Calu3 (cell line): ENCODE results near the gene CDK2AP2. TPM values are rescaled to one million over a fixed set of nuclear protein-coding genes. Genes with fewer than 3 reads are reported as not detected.
"Not testable (repeated sequence)": the region's sequence is repeated elsewhere in the genome, so short reads cannot be mapped to it uniquely, and the experiment has no call there.

Source experiments
- Bru-seq: library from RNA; stranded (reverse); fragments of 400-500 nt; gene quantifications from one replicate; lab custom pipeline; 2021; lab: Mats Ljungman, UMichigan
- BruChase-seq, 2 experiments: library from RNA; stranded (reverse); fragments of 400-500 nt; gene quantifications; one replicate each; lab custom pipeline; 2021; lab: Mats Ljungman, UMichigan
- BruUV-seq: library from RNA; stranded (reverse); fragments of 400-500 nt; replicated peaks from 2 replicates; lab custom pipeline; 2021; lab: Mats Ljungman, UMichigan
- CTCF ChIA-PET: fragments of 300-600 bp; sonication (Branson Sonifier 250); formaldehyde crosslinking; loops from one replicate; lab custom pipeline; 2022; ENCODE audit warnings: antibody characterized with exemption; lab: Charles Lee
- DNase-seq: peaks from one replicate; pipeline ENCODE4 v3.0.0; 2022
- H3K27ac Mint-ChIP-seq: one replicate; pipeline ENCODE4 v1.8.0; 2022; ENCODE audit warnings: mixed read lengths; ENCODE audit not compliant: unreplicated experiment
- H3K27me3 Mint-ChIP-seq: one replicate; pipeline ENCODE4 v1.8.0; 2022; ENCODE audit warnings: mixed read lengths; ENCODE audit not compliant: unreplicated experiment
- H3K36me3 Mint-ChIP-seq: one replicate; pipeline ENCODE4 v1.8.0; 2022; ENCODE audit warnings: mild to moderate bottlenecking, moderate library complexity, mixed read lengths; ENCODE audit not compliant: insufficient read depth, unreplicated experiment
- H3K4me1 Mint-ChIP-seq: one replicate; pipeline ENCODE4 v1.8.0; 2022; ENCODE audit warnings: mild to moderate bottlenecking, low read depth, mixed read lengths; ENCODE audit not compliant: unreplicated experiment
- H3K4me3 Mint-ChIP-seq: one replicate; pipeline ENCODE4 v1.8.0; 2022; ENCODE audit warnings: mild to moderate bottlenecking, low read depth, moderate library complexity, mixed read lengths; ENCODE audit not compliant: unreplicated experiment
- H3K9me3 Mint-ChIP-seq: one replicate; pipeline ENCODE4 v1.8.0; 2022; ENCODE audit warnings: low read depth, mixed read lengths; ENCODE audit not compliant: unreplicated experiment
- intact Hi-C: fragments of 100-400 bp; cut with micrococcal nuclease; formaldehyde crosslinking; loops from one replicate; pipeline ENCODE4 v1.10.0; 2022; ENCODE audit not compliant: unreplicated experiment
- long read RNA-seq: library from polyadenylated mRNA; stranded (forward); transcript quantifications from one replicate; pipeline ENCODE4 v2.0.0, GENCODE V29; 2022
- total RNA-seq: library from RNA; stranded (reverse); gene quantifications from 2 replicates; pipeline ENCODE4 v1.2.3, GENCODE V29; 2022
- TF ChIP-seq, protein P1 (sequence below): fragments of 200-600 bp; IDR thresholded peaks from one replicate; pipeline ENCODE4 v1.8.0; 2022; ENCODE audit warnings: antibody characterized with exemption; ENCODE audit not compliant: unreplicated experiment

The CDK2AP2 gene, protein sequence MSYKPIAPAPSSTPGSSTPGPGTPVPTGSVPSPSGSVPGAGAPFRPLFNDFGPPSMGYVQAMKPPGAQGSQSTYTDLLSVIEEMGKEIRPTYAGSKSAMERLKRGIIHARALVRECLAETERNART
- 59.7 and 64.7 TPM in 2 replicates for total RNA-seq
- percentile 60 among the genes with signal in this experiment for Bru-seq, nascent RNA
- BruChase-seq, experiment 1, labeled RNA remaining after a 6-hour chase: percentile 92 among the genes with signal in this experiment
- percentile 81 among the genes with signal in this experiment for BruChase-seq, experiment 2, labeled RNA remaining after a 2-hour chase
- long read RNA-seq, transcript CDK2AP2-201 (4 exons, 1,378 nt): major isoform, 135 of 188 reads
- long read RNA-seq, transcript CDK2AP2-203 (2 exons, 772 nt): minor isoform, 6 of 188 reads
- long read RNA-seq, transcript CDK2AP2-204 (4 exons, 923 nt): minor isoform, 18 of 188 reads
- long read RNA-seq, transcript CDK2AP2-202 (3 exons, 1,692 nt): minor isoform, 17 of 188 reads
- long read RNA-seq, partial matches to known transcripts: 2 of 188 reads
- long read RNA-seq, other reads (novel, unspliced or antisense): 7 of 188 reads

DNA sequence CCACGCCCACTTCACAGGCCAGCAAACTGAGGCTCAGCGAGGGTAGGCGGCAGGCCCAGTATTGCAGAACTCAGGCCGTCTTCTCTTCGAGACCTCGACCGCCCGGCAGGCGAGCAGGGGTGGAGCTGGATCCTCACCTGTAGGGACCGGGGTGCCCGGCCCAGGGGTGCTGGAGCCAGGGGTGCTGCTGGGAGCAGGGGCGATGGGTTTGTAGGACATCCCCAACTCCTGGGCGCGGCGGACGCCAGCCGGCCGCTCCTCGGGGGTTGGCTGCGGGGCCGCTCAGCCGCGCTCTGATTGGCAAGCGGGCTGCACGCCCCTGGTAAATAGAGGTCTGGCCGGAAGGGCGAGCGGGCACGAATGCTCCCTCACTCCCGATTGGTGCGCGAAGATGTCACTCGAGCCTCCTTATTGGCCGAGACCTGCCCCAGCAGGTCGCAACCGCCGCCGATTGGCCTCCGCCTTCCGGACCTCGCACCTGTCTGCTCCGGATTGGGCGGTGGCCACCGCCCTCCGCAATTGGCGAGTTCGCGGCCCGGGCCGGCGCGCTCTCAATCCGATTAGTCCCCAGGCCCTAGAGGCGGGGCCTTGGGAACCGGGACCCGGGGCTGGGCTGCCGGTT lies at the start of gene CDK2AP2:
TSS of gene CDK2AP2 (minus strand) at position 299 of the 622 bp plus-strand sequence. CDS start at position 219, 80 bp downstream.
- peak; percentile 99 for DNase-seq
- peaks cover 31% of the 10 kb centered on the region for H3K4me1 Mint-ChIP-seq
- TF ChIP-seq, protein P1, sequence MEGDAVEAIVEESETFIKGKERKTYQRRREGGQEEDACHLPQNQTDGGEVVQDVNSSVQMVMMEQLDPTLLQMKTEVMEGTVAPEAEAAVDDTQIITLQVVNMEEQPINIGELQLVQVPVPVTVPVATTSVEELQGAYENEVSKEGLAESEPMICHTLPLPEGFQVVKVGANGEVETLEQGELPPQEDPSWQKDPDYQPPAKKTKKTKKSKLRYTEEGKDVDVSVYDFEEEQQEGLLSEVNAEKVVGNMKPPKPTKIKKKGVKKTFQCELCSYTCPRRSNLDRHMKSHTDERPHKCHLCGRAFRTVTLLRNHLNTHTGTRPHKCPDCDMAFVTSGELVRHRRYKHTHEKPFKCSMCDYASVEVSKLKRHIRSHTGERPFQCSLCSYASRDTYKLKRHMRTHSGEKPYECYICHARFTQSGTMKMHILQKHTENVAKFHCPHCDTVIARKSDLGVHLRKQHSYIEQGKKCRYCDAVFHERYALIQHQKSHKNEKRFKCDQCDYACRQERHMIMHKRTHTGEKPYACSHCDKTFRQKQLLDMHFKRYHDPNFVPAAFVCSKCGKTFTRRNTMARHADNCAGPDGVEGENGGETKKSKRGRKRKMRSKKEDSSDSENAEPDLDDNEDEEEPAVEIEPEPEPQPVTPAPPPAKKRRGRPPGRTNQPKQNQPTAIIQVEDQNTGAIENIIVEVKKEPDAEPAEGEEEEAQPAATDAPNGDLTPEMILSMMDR: no peak
- peak within 1 kb of the TSS; percentile 91 for H3K4me3 Mint-ChIP-seq
- peaks cover 13% of the 10 kb centered on the region for H3K27me3 Mint-ChIP-seq
- intact Hi-C loops: loop anchor here (2.0 to 10.0 kb wide), 3 partner anchors 75 to 153 kb away; partner anchors contain the start of genes GSTP1, POLD4 and RPS6KB2
- H3K27ac Mint-ChIP-seq: peak within 1 kb of the TSS; percentile 99
- no TSS peak for BruUV-seq
- peaks cover 66% of the 10 kb centered on the region for H3K36me3 Mint-ChIP-seq
- CTCF ChIA-PET: no interaction called here
- no peaks in the 10 kb centered on the region for H3K9me3 Mint-ChIP-seq

DNA sequence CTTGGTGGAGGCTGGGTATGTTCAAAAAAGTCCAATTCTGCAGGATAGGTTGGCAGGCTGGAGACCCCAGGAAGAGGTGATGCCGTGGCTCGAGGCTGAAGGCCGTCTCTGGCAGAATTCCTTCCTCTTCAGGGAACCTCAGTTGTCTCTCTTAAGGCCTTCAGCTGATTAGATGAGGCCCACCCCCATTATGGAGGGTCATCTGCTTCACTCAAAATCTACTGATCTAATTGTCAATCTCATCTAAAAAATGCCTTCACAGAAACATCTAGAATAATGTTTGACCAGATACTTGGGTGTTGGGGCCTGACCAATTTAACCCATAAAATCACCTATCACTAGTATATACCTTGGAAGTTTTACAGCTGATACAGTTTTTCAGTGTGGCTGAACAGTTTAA lies 48.3 kb upstream of the CDK2AP2 start:
- Mint-ChIP-seq H3K4me1 (peaks cover 19% of the 10 kb centered on the region), H3K36me3 (peaks cover 6% of the 10 kb centered on the region), H3K4me3 (no peak overlapping the region), H3K27me3 (no peaks in the 10 kb centered on the region), H3K9me3 (peaks cover 3% of the 10 kb centered on the region), H3K27ac (no peak overlapping the region)
- CTCF ChIA-PET: no interaction called here
- intact Hi-C loops: no loop called here
- DNase-seq: no peak
- BruUV-seq: no TSS peak
- TF ChIP-seq, protein P1: no peak

DNA sequence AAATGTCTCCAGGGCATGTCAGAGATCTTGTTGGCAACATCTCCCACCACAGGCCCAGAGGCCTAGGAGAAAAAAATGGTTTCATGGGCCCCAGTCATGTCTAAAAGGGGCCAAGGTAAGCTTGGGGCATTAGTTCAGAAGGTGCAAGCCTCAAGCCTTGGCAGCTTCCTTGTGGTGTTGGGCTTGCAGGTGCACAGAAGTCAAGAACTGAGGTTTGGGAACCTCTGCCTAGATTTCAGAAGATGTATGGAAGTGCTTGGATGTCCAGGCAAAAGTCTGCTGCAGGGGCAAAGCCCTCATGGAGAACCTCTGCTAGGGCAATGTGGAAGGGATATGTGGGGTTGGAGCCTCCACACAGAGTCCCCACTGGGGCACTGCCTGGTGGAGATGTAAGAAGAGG lies 43.7 kb upstream of the CDK2AP2 start:
- H3K27me3 Mint-ChIP-seq, BruUV-seq, H3K4me3 Mint-ChIP-seq, intact Hi-C loops, DNase-seq, H3K4me1 Mint-ChIP-seq, H3K27ac Mint-ChIP-seq, H3K36me3 Mint-ChIP-seq, CTCF ChIA-PET: not testable (repeated sequence)
- peaks cover 12% of the 10 kb centered on the region for H3K9me3 Mint-ChIP-seq

DNA sequence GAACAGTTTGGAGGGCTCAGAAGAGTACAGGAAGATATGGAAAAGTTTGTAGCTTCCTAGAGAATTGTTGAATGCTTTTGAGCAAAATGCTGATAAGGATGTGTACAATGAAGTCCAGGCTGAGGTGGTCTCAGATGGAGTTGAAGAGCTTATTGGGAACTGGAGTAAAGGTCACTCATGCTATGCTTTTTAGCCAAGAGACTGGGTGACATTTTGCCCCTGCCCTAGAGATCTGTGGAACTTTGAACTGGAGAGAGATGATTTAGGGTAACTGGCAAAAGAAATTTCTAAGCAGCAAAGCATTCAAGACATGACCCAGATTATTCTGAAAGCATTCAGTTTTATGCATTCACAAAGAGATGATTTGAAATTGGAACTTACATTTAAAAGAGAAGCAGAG lies 43.2 kb upstream of the CDK2AP2 start:
- no peaks in the 10 kb centered on the region for H3K27me3 Mint-ChIP-seq
- BruUV-seq: no TSS peak
- H3K9me3 Mint-ChIP-seq: peaks cover 12% of the 10 kb centered on the region
- no peaks in the 10 kb centered on the region for H3K4me1 Mint-ChIP-seq
- DNase-seq: no peak
- H3K27ac Mint-ChIP-seq: no peak overlapping the region
- H3K4me3 Mint-ChIP-seq: no peak overlapping the region
- CTCF ChIA-PET: no interaction called here
- intact Hi-C loops: no loop called here
- TF ChIP-seq, protein P1: no peak
- H3K36me3 Mint-ChIP-seq: no peaks in the 10 kb centered on the region
